GM19035 (cell line): ENCODE results near the gene CACNG4.

Source experiments
- ATAC-seq: cut with Tn5 transposase; IDR thresholded peaks from one replicate; pipeline ENCODE4 v1.9.1; 2021; ENCODE audit not compliant: unreplicated experiment

The CACNG4 gene

GRCh38 chr17:66943484-66943883, 21.0 kb upstream of the CACNG4 start:
- ATAC-seq = no peak

GRCh38 chr17:66944351-66945146, 20.0 kb upstream of the CACNG4 start:
- no peak for ATAC-seq

GRCh38 chr17:66945147-66945835, 19.2 kb upstream of the CACNG4 start:
- no peak for ATAC-seq

GRCh38 chr17:66946251-66946650, 18.3 kb upstream of the CACNG4 start:
- ATAC-seq = no peak

- ATAC-seq = no peak
Measured at GRCh38 chr17:66947311-66947710, 17.2 kb upstream of the CACNG4 start.

GRCh38 chr17:66948061-66948750, 16.3 kb upstream of the CACNG4 start:
- ATAC-seq = no peak

- no peak for ATAC-seq
Measured at GRCh38 chr17:66949501-66949900, 15.0 kb upstream of the CACNG4 start.

GRCh38 chr17:66950325-66950724, 14.2 kb upstream of the CACNG4 start:
- no peak for ATAC-seq

GRCh38 chr17:66950886-66951604, 13.5 kb upstream of the CACNG4 start:
- ATAC-seq = no peak

GRCh38 chr17:66951605-66951953, 12.9 kb upstream of the CACNG4 start:
- ATAC-seq = no peak

- no peak for ATAC-seq
Measured at GRCh38 chr17:66952031-66952524, 12.4 kb upstream of the CACNG4 start.

- ATAC-seq = no peak
Measured at GRCh38 chr17:66952681-66953629, 11.6 kb upstream of the CACNG4 start.

- no peak for ATAC-seq
Measured at GRCh38 chr17:66953630-66954020, 10.9 kb upstream of the CACNG4 start.

- ATAC-seq = no peak
Measured at GRCh38 chr17:66954632-66955031, 9.9 kb upstream of the CACNG4 start.

- ATAC-seq = no peak
Measured at GRCh38 chr17:66955821-66956220, 8.7 kb upstream of the CACNG4 start.

- no peak for ATAC-seq
Measured at GRCh38 chr17:66956941-66957340, 7.6 kb upstream of the CACNG4 start.

- ATAC-seq = no peak
Measured at GRCh38 chr17:66957343-66957742, 7.2 kb upstream of the CACNG4 start.

- no peak for ATAC-seq
Measured at GRCh38 chr17:66957951-66958579, 6.4 kb upstream of the CACNG4 start.

- ATAC-seq = no peak
Measured at GRCh38 chr17:66959641-66960375, 4.7 kb upstream of the CACNG4 start.
